ENCODE results near the gene ACTR1B.

- no peak for TF ChIP-seq POLR2AphosphoS5 (IDR thresholded peaks at IDR 0.05; ENCODE audit: insufficient read depth in 1 of 2, low read depth in 1 of 2)
- TF ChIP-seq CTCF (IDR thresholded peaks at IDR 0.05), result no peak
- no peak for TF ChIP-seq POLR2A (IDR thresholded peaks at IDR 0.05)
Measured at GRCh38 chr2:97678298-97678697, 14.5 kb upstream of the ACTR1B start.
